ENCODE measurements around the gene DHRS7. TPM values are rescaled to one million over a fixed set of nuclear protein-coding genes. Genes with fewer than 3 reads are reported as not detected.
"Not testable (repeated sequence)": the region's sequence is repeated elsewhere in the genome, so short reads cannot be mapped to it uniquely, and the experiment has no call there.

DHRS7 gene
- polyA plus RNA-seq, 1 of the 3 experiments (the other 2 are of a cell fraction) = 88.7 TPM

DNA sequence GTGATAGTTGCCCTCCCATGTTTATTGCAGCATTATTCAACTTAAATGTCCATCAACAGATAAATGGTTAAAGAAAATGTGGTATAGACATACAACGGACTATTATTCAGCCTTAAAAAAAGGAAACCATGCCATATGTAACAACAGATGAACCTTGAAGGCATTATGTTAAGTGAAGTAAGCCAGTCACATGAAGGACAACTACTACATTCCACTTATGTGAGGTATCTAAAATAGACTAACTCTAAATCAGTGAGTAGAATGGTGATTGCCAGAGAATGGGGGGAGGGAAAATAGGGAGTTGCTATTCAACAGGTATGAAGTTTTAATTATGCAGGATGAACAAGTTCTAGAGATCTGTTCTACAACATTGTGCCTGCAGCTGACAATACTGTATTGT, 63.4 kb downstream of the DHRS7 start:
- peaks cover 98% of the 10 kb centered on the region for H3K79me2 ChIP-seq (ENCODE audit: insufficient read depth)
- POLR2A ChIA-PET = no interaction called here
- TF ChIP-seq MEF2A (IDR thresholded peaks at IDR 0.05; ENCODE audit: borderline replicate concordance, low read depth) (no peak), POLR2AphosphoS5 (IDR thresholded peaks at IDR 0.05; ENCODE audit: low read depth, low read length) (no peak), TEAD4 (IDR thresholded peaks at IDR 0.05; ENCODE audit: borderline replicate concordance, insufficient read depth) (no peak), NRF1 (IDR thresholded peaks at IDR 0.05; ENCODE audit: low read depth, low read length) (no peak), CTCF (IDR thresholded peaks at IDR 0.05) (no peak)
- TF ChIP-seq, protein P1, sequence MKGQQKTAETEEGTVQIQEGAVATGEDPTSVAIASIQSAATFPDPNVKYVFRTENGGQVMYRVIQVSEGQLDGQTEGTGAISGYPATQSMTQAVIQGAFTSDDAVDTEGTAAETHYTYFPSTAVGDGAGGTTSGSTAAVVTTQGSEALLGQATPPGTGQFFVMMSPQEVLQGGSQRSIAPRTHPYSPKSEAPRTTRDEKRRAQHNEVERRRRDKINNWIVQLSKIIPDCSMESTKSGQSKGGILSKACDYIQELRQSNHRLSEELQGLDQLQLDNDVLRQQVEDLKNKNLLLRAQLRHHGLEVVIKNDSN (IDR thresholded peaks at IDR 0.05; ENCODE audit: borderline replicate concordance, low read depth) = no peak
- no peaks in the 10 kb centered on the region for H3K9me3 ChIP-seq
- H2AFZ ChIP-seq (ENCODE audit: low read depth) = no peak overlapping the region
- no peak for DNase-seq
- no peaks in the 10 kb centered on the region for H3K27me3 ChIP-seq (ENCODE audit: insufficient read depth)
- H3K9me2 ChIP-seq = no peaks in the 10 kb centered on the region
- peaks cover 13% of the 10 kb centered on the region for H3F3A ChIP-seq (replicated peaks; ENCODE audit: insufficient read depth)
- peaks cover 13 to 28% of the 10 kb centered on the region in 2 experiments for H3K36me3 ChIP-seq (replicated peaks in 1 of 2; ENCODE audit: control insufficient read depth in 1 of 2, insufficient read depth in 2 of 2, low read length in 1 of 2)
- H3K9ac ChIP-seq = no peak overlapping the region
- H4K20me1 ChIP-seq (ENCODE audit: insufficient read depth) = peaks cover 32% of the 10 kb centered on the region
- WGBS (ENCODE audit: low lambda C conversion rate) = 95% methylated on average over 1 of the region's 1 CpG
- peak overlapping the region in 1 of 2 experiments; percentile 53; a peak in 2 of 4 replicates for H3K27ac ChIP-seq (ENCODE audit: low read depth in 2 of 2, low read length in 1 of 2)
- peaks cover 2 to 12% of the 10 kb centered on the region in 2 experiments; a peak in 2 of 4 replicates for H3K4me1 ChIP-seq (ENCODE audit: control insufficient read depth in 1 of 2, insufficient read depth in 2 of 2, low read depth in 1 of 2, low read length in 1 of 2)
- H3K4me2 ChIP-seq = no peak overlapping the region
- CTCF ChIA-PET = interaction anchor here (1.3 kb wide), 1 partner anchor 9 kb away, joined by 5 read pairs; no protein-coding TSS in a partner anchor
- H3K4me3 ChIP-seq (ENCODE audit: low read depth in 2 of 2, low read length in 1 of 2) = no peak overlapping the region

DNA sequence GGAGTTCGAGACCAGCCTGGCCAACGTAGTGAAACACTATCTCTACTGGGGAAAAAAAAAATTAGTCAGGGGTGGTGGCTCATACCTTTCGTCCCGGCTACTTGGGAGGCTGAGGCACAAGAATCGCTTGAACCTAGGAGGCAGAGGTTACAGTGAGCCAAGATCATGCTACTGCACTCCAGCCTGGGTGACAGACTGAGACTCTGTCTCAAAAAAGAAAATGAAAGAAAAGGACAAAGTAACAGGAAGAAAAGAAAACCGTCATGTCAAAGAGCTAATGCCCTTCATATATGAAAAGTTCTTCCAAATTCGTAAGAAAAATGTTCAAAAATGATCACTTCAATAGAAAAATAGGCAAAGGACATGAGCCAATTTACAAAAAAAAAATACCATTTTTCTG, 65.3 kb downstream of the DHRS7 start:
- Histone ChIP-seq H3F3A (replicated peaks; ENCODE audit: insufficient read depth) (peaks cover 13% of the 10 kb centered on the region), H4K20me1 (ENCODE audit: insufficient read depth) (peaks cover 21% of the 10 kb centered on the region), H3K36me3 (replicated peaks in 1 of 2; ENCODE audit: control insufficient read depth in 1 of 2, insufficient read depth in 2 of 2, low read length in 1 of 2) (peaks cover 13 to 29% of the 10 kb centered on the region in 2 experiments), H3K4me1 (ENCODE audit: control insufficient read depth in 1 of 2, insufficient read depth in 2 of 2, low read depth in 1 of 2, low read length in 1 of 2) (peaks cover 4 to 12% of the 10 kb centered on the region in 2 experiments; a peak in 3 of 4 replicates), H3K79me2 (ENCODE audit: insufficient read depth) (peaks cover 98% of the 10 kb centered on the region)
- H3K9me3 ChIP-seq; H2AFZ ChIP-seq (ENCODE audit: low read depth); H3K9me2 ChIP-seq; H3K9ac ChIP-seq; H3K4me3 ChIP-seq (ENCODE audit: low read depth in 2 of 2, low read length in 1 of 2); H3K27ac ChIP-seq (ENCODE audit: low read depth in 2 of 2, low read length in 1 of 2); H3K4me2 ChIP-seq; DNase-seq; H3K27me3 ChIP-seq (ENCODE audit: insufficient read depth); POLR2A ChIA-PET: not testable (repeated sequence)
- CTCF ChIA-PET = interaction anchor here (0.9 kb wide), 1 partner anchor 31 kb away, joined by 3 read pairs; no protein-coding TSS in a partner anchor
- 98% methylated on average over 7 of the region's 7 CpGs for WGBS (ENCODE audit: low lambda C conversion rate)

- no peak overlapping the region for H3K27ac ChIP-seq (ENCODE audit: low read depth in 2 of 2, low read length in 1 of 2)
- no peaks in the 10 kb centered on the region for H3K9me3 ChIP-seq
- no peak overlapping the region for H2AFZ ChIP-seq (ENCODE audit: low read depth)
- peaks cover 21% of the 10 kb centered on the region for H4K20me1 ChIP-seq (ENCODE audit: insufficient read depth)
- H3K4me3 ChIP-seq (ENCODE audit: low read depth in 2 of 2, low read length in 1 of 2) = no peak overlapping the region
- H3K79me2 ChIP-seq (ENCODE audit: insufficient read depth) = peaks cover 99% of the 10 kb centered on the region
- H3K4me2 ChIP-seq = no peak overlapping the region
- H3F3A ChIP-seq (replicated peaks; ENCODE audit: insufficient read depth) = peaks cover 13% of the 10 kb centered on the region
- ChIA-PET POLR2A (no interaction called here), CTCF (no interaction called here)
- no peaks in the 10 kb centered on the region for H3K27me3 ChIP-seq (ENCODE audit: insufficient read depth)
- H3K9me2 ChIP-seq = no peaks in the 10 kb centered on the region
- H3K36me3 ChIP-seq (replicated peaks in 1 of 2; ENCODE audit: control insufficient read depth in 1 of 2, insufficient read depth in 2 of 2, low read length in 1 of 2) = peaks cover 13 to 29% of the 10 kb centered on the region in 2 experiments
- DNase-seq = no peak
- WGBS (ENCODE audit: low lambda C conversion rate) = 100% methylated on average over 6 of the region's 6 CpGs
- no peak overlapping the region for H3K9ac ChIP-seq
- peaks cover 12 to 13% of the 10 kb centered on the region in 2 experiments; a peak in 3 of 4 replicates for H3K4me1 ChIP-seq (ENCODE audit: control insufficient read depth in 1 of 2, insufficient read depth in 2 of 2, low read depth in 1 of 2, low read length in 1 of 2)
- TF ChIP-seq NFIC (IDR thresholded peaks at IDR 0.05; ENCODE audit: borderline replicate concordance) = no peak
- TF ChIP-seq EP300 (IDR thresholded peaks at IDR 0.05; ENCODE audit: borderline replicate concordance in 1 of 2, low read depth in 1 of 2, low read length in 1 of 2) = no peak
- no peak for TF ChIP-seq FOSL2 (IDR thresholded peaks at IDR 0.05; ENCODE audit: borderline replicate concordance, low read depth)
- no peak for TF ChIP-seq GABPA (IDR thresholded peaks at IDR 0.05; ENCODE audit: low read depth)
- no peak for TF ChIP-seq MXI1 (IDR thresholded peaks at IDR 0.05; ENCODE audit: low read depth, low read length)
- no peak for TF ChIP-seq RAD21 (IDR thresholded peaks at IDR 0.05; ENCODE audit: low read length)
- no peak for TF ChIP-seq ELF1 (IDR thresholded peaks at IDR 0.05)
- no peak for TF ChIP-seq REST (IDR thresholded peaks at IDR 0.05; ENCODE audit: low read depth, low read length)
- no peak for TF ChIP-seq POLR2AphosphoS5 (IDR thresholded peaks at IDR 0.05; ENCODE audit: low read depth, low read length)
- TF ChIP-seq NRF1 (IDR thresholded peaks at IDR 0.05; ENCODE audit: low read depth, low read length) = no peak
- no peak for TF ChIP-seq TCF12 (IDR thresholded peaks at IDR 0.05)
- TF ChIP-seq JUND (IDR thresholded peaks at IDR 0.05) = no peak
Measured at GRCh38 chr14:60097974-60098373, 67.2 kb downstream of the DHRS7 start.

All from SK-N-SH (cell line).